Measurements from ENCODE around the gene MTA2.
"Not testable (repeated sequence)": the region's sequence is repeated elsewhere in the genome, so short reads cannot be mapped to it uniquely, and the experiment has no call there.

The MTA2 gene

GRCh38 chr11:62592146-62592815, 9.4 kb downstream of the MTA2 start:
- no peak for DNase-seq

- peak; percentile 99 for DNase-seq
Measured at GRCh38 chr11:62591448-62592145, 10.1 kb downstream of the MTA2 start, which contains the start of gene TUT1. Gene TUT1, minus strand, starts transcription at chr11:62591523. Its CDS starts 38 bp downstream, at chr11:62591485.

GRCh38 chr11:62588966-62589637, 12.6 kb downstream of the MTA2 start:
- no peak for DNase-seq

- not testable (repeated sequence) for DNase-seq
Measured at GRCh38 chr11:62585356-62585755, 16.3 kb downstream of the MTA2 start.

- not testable (repeated sequence) for DNase-seq
Measured at GRCh38 chr11:62581735-62582134, 19.9 kb downstream of the MTA2 start.

- DNase-seq = no peak
Measured at GRCh38 chr11:62580959-62581715, 20.5 kb downstream of the MTA2 start.

- no peak for DNase-seq
Measured at GRCh38 chr11:62579252-62579651, 22.4 kb downstream of the MTA2 start.

- no peak for DNase-seq
Measured at GRCh38 chr11:62578541-62578940, 23.1 kb downstream of the MTA2 start.

- no peak for DNase-seq
Measured at GRCh38 chr11:62577046-62577714, 24.5 kb downstream of the MTA2 start.

- no peak for DNase-seq
Measured at GRCh38 chr11:62575837-62576236, 25.8 kb downstream of the MTA2 start.

GRCh38 chr11:62575156-62575555, 26.5 kb downstream of the MTA2 start:
- DNase-seq = peak; percentile 31

GRCh38 chr11:62574363-62575071, 27.1 kb downstream of the MTA2 start:
- DNase-seq = peak; percentile 32

GRCh38 chr11:62573592-62574362, 27.9 kb downstream of the MTA2 start, which contains the start of gene EEF1G:
Gene EEF1G, minus strand, starts transcription at chr11:62573891. Its CDS starts 49 bp downstream, at chr11:62573842.
- DNase-seq = peak; percentile 99

- no peak for DNase-seq
Measured at GRCh38 chr11:62573006-62573591, 28.6 kb downstream of the MTA2 start.

GRCh38 chr11:62572431-62572830, 29.2 kb downstream of the MTA2 start:
- DNase-seq = no peak

- DNase-seq = not testable (repeated sequence)
Measured at GRCh38 chr11:62571493-62571892, 30.2 kb downstream of the MTA2 start.

GRCh38 chr11:62570903-62571302, 30.8 kb downstream of the MTA2 start:
- not testable (repeated sequence) for DNase-seq

GRCh38 chr11:62569611-62570010, 32.1 kb downstream of the MTA2 start:
- no peak for DNase-seq

GRCh38 chr11:62567018-62567633, 34.5 kb downstream of the MTA2 start:
- DNase-seq = no peak

- no peak for DNase-seq
Measured at GRCh38 chr11:62566247-62566646, 35.4 kb downstream of the MTA2 start.
